ENCODE results near the gene SMARCD1. TPM values are rescaled to one million over a fixed set of nuclear protein-coding genes. Genes with fewer than 3 reads are reported as not detected.

The SMARCD1 gene
- total RNA-seq, 1 donor from 2014 or later: 44.0 TPM

DNA sequence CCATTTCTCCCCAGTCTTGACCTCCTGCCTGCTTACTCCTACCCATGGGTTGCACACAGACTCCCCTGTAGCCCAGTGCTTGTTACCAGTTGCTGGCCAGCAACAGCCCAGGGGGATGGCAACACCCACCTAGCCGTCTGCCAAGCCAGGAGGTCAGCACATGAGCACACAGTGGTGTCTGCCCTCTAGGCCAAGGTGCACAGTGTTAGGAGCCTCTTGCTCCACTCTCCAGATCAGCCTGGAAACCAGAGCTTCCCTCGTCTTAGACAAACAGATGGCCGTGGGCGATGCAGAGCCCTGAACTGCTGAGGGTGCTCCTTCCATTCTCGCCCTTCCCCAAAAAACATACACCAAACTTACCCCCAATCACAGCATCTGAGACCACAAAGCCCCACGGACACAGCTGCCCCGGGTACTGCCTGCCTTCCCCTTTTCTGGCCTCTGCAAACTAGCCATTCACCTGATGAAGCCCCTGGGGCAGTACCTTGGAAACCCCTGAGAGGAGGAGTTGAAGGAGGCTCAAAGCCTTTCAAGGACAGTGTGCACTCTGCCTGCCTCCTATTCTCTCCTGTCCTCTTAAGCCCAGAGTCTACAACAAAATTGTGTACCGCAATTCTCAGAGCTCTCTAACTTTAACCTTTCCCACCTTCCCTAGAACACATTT is 17.6 kb downstream of the SMARCD1 start:
- intact Hi-C loops (cut with DNase I): no loop called here

DNA sequence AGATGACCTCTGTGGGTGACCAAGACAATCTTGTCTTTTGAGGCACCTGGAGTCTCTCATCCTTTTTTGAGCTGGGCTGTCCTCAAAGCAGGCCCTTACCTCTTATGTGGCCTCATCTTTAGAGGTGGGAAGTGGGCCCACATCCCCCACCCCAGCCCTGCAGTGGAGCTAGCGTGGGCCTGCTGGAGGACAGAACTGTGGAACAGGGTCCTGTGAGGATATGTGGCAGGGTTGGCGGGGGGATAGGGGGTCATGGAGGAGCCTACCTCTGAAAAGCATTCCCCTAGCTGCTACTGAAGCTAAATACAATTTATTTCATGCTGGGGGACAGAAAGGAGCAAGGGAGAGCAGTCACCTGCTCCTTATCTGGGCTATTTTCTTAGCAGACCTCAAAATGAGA is 18.2 kb downstream of the SMARCD1 start:
- TF ChIP-seq, protein P1, sequence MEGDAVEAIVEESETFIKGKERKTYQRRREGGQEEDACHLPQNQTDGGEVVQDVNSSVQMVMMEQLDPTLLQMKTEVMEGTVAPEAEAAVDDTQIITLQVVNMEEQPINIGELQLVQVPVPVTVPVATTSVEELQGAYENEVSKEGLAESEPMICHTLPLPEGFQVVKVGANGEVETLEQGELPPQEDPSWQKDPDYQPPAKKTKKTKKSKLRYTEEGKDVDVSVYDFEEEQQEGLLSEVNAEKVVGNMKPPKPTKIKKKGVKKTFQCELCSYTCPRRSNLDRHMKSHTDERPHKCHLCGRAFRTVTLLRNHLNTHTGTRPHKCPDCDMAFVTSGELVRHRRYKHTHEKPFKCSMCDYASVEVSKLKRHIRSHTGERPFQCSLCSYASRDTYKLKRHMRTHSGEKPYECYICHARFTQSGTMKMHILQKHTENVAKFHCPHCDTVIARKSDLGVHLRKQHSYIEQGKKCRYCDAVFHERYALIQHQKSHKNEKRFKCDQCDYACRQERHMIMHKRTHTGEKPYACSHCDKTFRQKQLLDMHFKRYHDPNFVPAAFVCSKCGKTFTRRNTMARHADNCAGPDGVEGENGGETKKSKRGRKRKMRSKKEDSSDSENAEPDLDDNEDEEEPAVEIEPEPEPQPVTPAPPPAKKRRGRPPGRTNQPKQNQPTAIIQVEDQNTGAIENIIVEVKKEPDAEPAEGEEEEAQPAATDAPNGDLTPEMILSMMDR (IDR thresholded peaks at IDR 0.05): no peak
- Histone ChIP-seq H3K4me3 (no peak overlapping the region), H3K9me3 (no peaks in the 10 kb centered on the region), H3K27me3 (no peaks in the 10 kb centered on the region), H3K27ac (peak overlapping the region; percentile 33), H3K36me3 (peaks cover 30% of the 10 kb centered on the region), H3K4me1 (peaks cover 8% of the 10 kb centered on the region)
- ATAC-seq (no peak), DNase-seq (no peak)
- intact Hi-C loops (cut with DNase I): no loop called here

More for the DNA sequence above, 17.6 kb downstream of the SMARCD1 start:
- ATAC-seq (peak; percentile 80), DNase-seq (peak; percentile 80)
- no peak overlapping the region for H3K27ac ChIP-seq
- TF ChIP-seq, protein P1 (IDR thresholded peaks at IDR 0.05): no peak
- H3K27me3 ChIP-seq: no peaks in the 10 kb centered on the region
- peaks cover 35% of the 10 kb centered on the region for H3K36me3 ChIP-seq
- H3K4me3 ChIP-seq: no peak overlapping the region
- H3K9me3 ChIP-seq: no peaks in the 10 kb centered on the region
- peaks cover 8% of the 10 kb centered on the region for H3K4me1 ChIP-seq

DNA sequence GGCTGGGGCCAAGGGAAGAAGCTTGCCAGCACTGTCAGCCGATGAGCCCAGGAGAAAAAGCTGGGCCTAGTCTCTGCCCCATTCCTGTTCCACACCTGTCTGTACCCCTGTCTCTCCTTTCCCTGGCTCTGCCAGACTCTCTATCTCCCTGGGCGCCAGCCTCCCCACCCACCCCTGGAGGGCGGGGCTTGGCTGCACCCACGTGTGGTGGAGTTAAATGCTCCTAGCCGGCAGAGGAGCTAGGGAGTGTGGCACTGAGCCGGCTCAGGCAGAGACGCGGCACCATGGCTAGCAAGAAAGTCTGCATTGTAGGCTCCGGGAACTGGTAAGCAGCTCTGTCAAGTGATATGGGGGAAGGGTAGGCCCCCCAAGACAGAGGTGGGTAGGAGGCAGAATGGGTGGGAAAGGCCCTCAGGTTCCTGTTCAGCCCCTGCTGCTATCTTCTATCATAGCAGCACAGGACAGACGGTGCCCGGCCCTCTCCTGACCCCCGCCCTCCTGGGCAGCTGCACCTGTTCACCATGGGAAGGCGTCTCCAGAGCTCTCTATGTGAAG is 18.7 kb downstream of the SMARCD1 start, which contains the start of gene GPD1:
Gene GPD1 (plus strand): TSS at position 242 of the 555 bp plus-strand sequence. CDS start 43 bp downstream, at position 285.
- peak; percentile 91 for DNase-seq
- H3K9me3 ChIP-seq: no peaks in the 10 kb centered on the region
- TF ChIP-seq, protein P1 (IDR thresholded peaks at IDR 0.05): no peak
- H3K4me3 ChIP-seq: peak within 1 kb of the TSS; percentile 25
- peaks cover 8% of the 10 kb centered on the region for H3K4me1 ChIP-seq
- H3K27me3 ChIP-seq: no peaks in the 10 kb centered on the region
- ATAC-seq: peak; percentile 89
- peaks cover 25% of the 10 kb centered on the region for H3K36me3 ChIP-seq
- intact Hi-C loops (cut with DNase I): no loop called here
- peak within 1 kb of the TSS; percentile 33 for H3K27ac ChIP-seq

DNA sequence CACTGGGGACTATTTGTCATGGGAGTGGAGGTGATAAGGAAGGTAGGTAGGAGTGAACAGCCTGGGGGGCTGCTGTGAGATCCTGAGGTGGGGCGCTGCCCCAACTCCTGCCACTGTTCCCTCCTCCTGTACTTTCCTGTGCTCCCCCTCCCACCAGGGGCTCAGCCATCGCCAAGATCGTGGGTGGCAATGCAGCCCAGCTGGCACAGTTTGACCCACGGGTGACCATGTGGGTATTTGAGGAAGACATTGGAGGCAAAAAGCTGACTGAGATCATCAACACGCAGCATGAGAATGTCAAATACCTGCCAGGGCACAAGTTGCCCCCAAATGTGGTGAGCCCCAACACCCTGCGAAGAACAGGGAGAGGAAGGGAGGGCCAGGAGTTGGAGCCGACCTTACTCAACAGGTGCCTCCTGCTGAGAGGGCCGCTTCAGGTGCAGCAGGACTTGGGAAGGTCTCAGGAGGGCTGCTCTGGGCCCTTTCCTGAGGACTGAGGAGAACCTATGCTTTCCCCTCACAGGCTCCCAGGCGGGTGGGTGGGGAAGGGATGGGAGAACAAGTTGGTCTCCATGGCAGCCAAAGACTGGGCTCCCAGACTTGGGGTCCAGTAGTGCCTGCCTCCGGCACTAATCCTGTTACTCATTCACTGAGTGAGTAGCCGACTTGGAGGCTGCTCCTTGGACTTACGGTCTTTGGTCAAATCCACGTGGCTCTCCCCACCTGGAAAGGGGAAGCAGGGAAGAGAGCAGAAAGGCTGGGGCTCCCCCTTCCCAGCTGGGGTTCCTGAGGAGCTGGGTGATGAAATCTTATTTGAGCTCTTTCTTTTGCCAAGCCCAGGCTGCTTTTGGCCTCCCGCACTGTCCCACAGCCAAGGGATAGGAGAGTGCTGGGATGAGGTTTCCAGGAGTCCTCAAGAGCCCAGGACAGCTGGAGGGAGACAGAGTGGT is 19.6 kb downstream of the SMARCD1 start:
- Histone ChIP-seq H3K27ac (peak overlapping the region; percentile 33), H3K4me1 (peaks cover 10% of the 10 kb centered on the region), H3K36me3 (peaks cover 16% of the 10 kb centered on the region), H3K9me3 (no peaks in the 10 kb centered on the region), H3K27me3 (no peaks in the 10 kb centered on the region), H3K4me3 (peak overlapping the region; percentile 25)
- DNase-seq: peak; percentile 64
- intact Hi-C loops (cut with DNase I): no loop called here
- ATAC-seq: peak; percentile 3
- TF ChIP-seq, protein P1 (IDR thresholded peaks at IDR 0.05): no peak

DNA sequence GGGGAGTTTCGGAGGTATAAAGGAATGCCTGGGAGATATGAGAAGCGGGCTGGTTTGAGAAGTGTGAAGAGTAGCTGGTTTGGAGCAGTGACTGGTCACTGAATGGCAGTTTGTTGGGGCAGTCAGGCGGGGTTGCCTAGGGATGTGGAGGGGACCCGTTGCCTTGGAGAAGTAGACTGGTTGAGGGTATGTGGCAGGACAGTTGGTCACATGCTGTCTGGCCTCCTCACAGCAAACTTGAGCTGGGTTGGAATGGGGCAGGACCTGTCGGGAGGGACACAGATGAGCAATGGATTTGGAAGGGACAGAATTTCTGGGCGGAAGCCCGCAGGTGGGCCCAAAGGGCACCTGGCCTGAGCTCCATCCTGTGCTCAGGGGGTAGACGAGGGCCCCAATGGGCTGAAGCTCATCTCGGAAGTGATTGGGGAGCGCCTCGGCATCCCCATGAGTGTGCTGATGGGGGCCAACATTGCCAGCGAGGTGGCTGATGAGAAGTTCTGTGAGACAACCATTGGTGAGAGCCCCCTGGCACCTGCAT is 20.8 kb downstream of the SMARCD1 start:
- no peak overlapping the region for H3K4me3 ChIP-seq

More for the DNA sequence above, 20.8 kb downstream of the SMARCD1 start:
- Histone ChIP-seq H3K4me1 (peaks cover 23% of the 10 kb centered on the region), H3K27me3 (no peaks in the 10 kb centered on the region), H3K27ac (no peak overlapping the region), H3K9me3 (no peaks in the 10 kb centered on the region), H3K36me3 (peaks cover 10% of the 10 kb centered on the region)
- intact Hi-C loops (cut with DNase I): no loop called here
- TF ChIP-seq, protein P1 (IDR thresholded peaks at IDR 0.05): no peak
- no peak for ATAC-seq
- DNase-seq: peak; percentile 47
